Measurements from ENCODE around the gene LIMCH1.

- no peak for TF ChIP-seq CTCF (IDR thresholded peaks at IDR 0.05; ENCODE audit: insufficient read depth, low read depth, low read length)
- no peak for TF ChIP-seq EZH2 (IDR thresholded peaks at IDR 0.05; ENCODE audit: insufficient read depth, low read length)
These were observed 49.3 kb downstream of the LIMCH1 start for GRCh38 chr4:41587286-41587685.
